HEK293T (cell line): ENCODE measurements around the gene TJP2.

Experiments
- CTCF ChIA-PET: fragments of 350-600 bp; formaldehyde crosslinking; extraction: SDS; loops from one replicate; lab custom pipeline; 2021; ENCODE audit warnings: antibody characterized with exemption, inconsistent platforms; lab: Yijun Ruan, JAX
- POLR2A ChIA-PET: fragments of 350-600 bp; formaldehyde crosslinking; extraction: SDS; loops from one replicate; lab custom pipeline; 2020; ENCODE audit warnings: antibody characterized with exemption, inconsistent platforms; lab: Yijun Ruan, JAX
- DNase-seq: peaks from one replicate; pipeline ENCODE4 v3.0.0; 2012; ENCODE audit warnings: mixed read lengths; ENCODE audit errors: extremely low spot score
- ARNT ChIP-seq: fragments of 450-650 bp; IDR thresholded peaks from 2 replicates; pipeline ENCODE4 v1.6.1; 2017; ENCODE audit warnings: mild to moderate bottlenecking
- BHLHE40 ChIP-seq: fragments of 450-650 bp; IDR thresholded peaks from 2 replicates; pipeline ENCODE4 v1.6.1; 2016; ENCODE audit warnings: mild to moderate bottlenecking, moderate library complexity, borderline replicate concordance
- CTBP1 ChIP-seq: fragments of 450-650 bp; IDR thresholded peaks from 2 replicates; pipeline ENCODE4 v1.6.1; 2016; ENCODE audit warnings: borderline replicate concordance
- ELF4 ChIP-seq: fragments of 450-650 bp; IDR thresholded peaks from 2 replicates; pipeline ENCODE4 v1.6.1; 2017; ENCODE audit warnings: antibody characterized with exemption
- FOXA1 ChIP-seq: fragments of 450-650 bp; IDR thresholded peaks from 2 replicates; pipeline ENCODE4 v1.6.1; 2016; ENCODE audit warnings: mild to moderate bottlenecking
- FOXK2 ChIP-seq: fragments of 450-650 bp; IDR thresholded peaks from 2 replicates; pipeline ENCODE4 v1.6.1; 2016; ENCODE audit warnings: mild to moderate bottlenecking
- FOXM1 ChIP-seq: fragments of 450-650 bp; IDR thresholded peaks from 2 replicates; pipeline ENCODE4 v1.6.1; 2017; ENCODE audit warnings: mild to moderate bottlenecking, borderline replicate concordance
- HDGF ChIP-seq: fragments of 450-650 bp; IDR thresholded peaks from 2 replicates; pipeline ENCODE4 v1.6.1; 2017; ENCODE audit warnings: antibody characterized with exemption, borderline replicate concordance
- L3MBTL2 ChIP-seq: fragments of 450-650 bp; conservative IDR thresholded peaks from 2 replicates; pipeline ENCODE4 v1.6.1; 2016; ENCODE audit warnings: mild to moderate bottlenecking
- LEF1 ChIP-seq: fragments of 450-650 bp; IDR thresholded peaks from 2 replicates; pipeline ENCODE4 v1.6.1; 2017; ENCODE audit warnings: mild to moderate bottlenecking, borderline replicate concordance
- NFRKB ChIP-seq: fragments of 450-650 bp; IDR thresholded peaks from 2 replicates; pipeline ENCODE4 v1.6.1; 2016; ENCODE audit warnings: mild to moderate bottlenecking, moderate library complexity
- PKNOX1 ChIP-seq: fragments of 450-650 bp; IDR thresholded peaks from 2 replicates; pipeline ENCODE4 v1.6.1; 2016
- SP1 ChIP-seq: fragments of 450-650 bp; IDR thresholded peaks from 2 replicates; pipeline ENCODE4 v1.6.1; 2017
- SUZ12 ChIP-seq: fragments of 450-650 bp; IDR thresholded peaks from 2 replicates; pipeline ENCODE4 v1.6.1; 2016; ENCODE audit warnings: mild to moderate bottlenecking
- TARDBP ChIP-seq: fragments of 450-650 bp; IDR thresholded peaks from 2 replicates; pipeline ENCODE4 v1.6.1; 2016
- ZNF384 ChIP-seq: fragments of 450-650 bp; IDR thresholded peaks from 2 replicates; pipeline ENCODE4 v1.6.1; 2016

The TJP2 gene

GRCh38 chr9:69279733-69280132, 105.7 kb downstream of the TJP2 start:
- no peak for DNase-seq
- TF ChIP-seq CTBP1 (no peak), TARDBP (no peak), ARNT (no peak), BHLHE40 (no peak)
- CTCF ChIA-PET: no interaction called here

DNA sequence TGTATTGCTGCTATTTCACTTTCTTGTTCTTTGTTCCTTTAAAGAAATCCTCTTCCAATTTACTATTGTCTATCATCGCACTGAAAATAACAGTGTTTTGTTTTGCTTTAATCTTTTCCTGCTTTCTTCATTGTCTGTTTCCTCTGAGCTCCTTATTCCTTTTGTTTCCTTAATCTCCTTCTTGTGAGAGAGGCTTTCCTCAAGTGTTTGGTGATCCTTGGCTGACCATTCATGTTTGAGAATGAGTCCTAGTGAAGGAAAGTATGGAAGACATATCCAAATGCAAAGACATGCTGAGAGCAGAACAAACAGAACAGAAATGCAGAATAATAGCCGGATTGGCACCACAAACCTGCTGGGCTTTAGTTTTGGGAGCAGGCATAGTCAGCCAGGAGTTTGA, 108.9 kb downstream of the TJP2 start:
- TF ChIP-seq LEF1 (no peak), FOXM1 (no peak), PKNOX1 (no peak), ARNT (no peak), SP1 (no peak), SUZ12 (no peak), FOXK2 (no peak), TARDBP (no peak), FOXA1 (no peak), HDGF (no peak), ELF4 (no peak)
- POLR2A ChIA-PET: no interaction called here
- DNase-seq: no peak
- CTCF ChIA-PET: no interaction called here

More at GRCh38 chr9:69279733-69280132, 105.7 kb downstream of the TJP2 start:
- POLR2A ChIA-PET: no interaction called here

- CTCF ChIA-PET: no interaction called here
- POLR2A ChIA-PET: no interaction called here
- TF ChIP-seq HDGF: no peak
- no peak for TF ChIP-seq FOXM1
- TF ChIP-seq L3MBTL2: no peak
- TF ChIP-seq SP1: no peak
- no peak for TF ChIP-seq TARDBP
- no peak for TF ChIP-seq FOXA1
- no peak for TF ChIP-seq ARNT
- no peak for TF ChIP-seq NFRKB
- no peak for TF ChIP-seq PKNOX1
- TF ChIP-seq FOXK2: no peak
- no peak for TF ChIP-seq LEF1
- no peak for TF ChIP-seq BHLHE40
- TF ChIP-seq ZNF384: no peak
- no peak for TF ChIP-seq CTBP1
- no peak for TF ChIP-seq SUZ12
- no peak for TF ChIP-seq ELF4
- DNase-seq: no peak
Measured at GRCh38 chr9:69292078-69292477, 118.0 kb downstream of the TJP2 start.

- POLR2A ChIA-PET: no interaction called here
- TF ChIP-seq FOXK2 (no peak), ELF4 (no peak), SUZ12 (no peak), CTBP1 (no peak), TARDBP (no peak), BHLHE40 (no peak), L3MBTL2 (no peak), ARNT (no peak), SP1 (no peak), LEF1 (no peak), PKNOX1 (no peak), FOXM1 (no peak), NFRKB (no peak)
- CTCF ChIA-PET: no interaction called here
- no peak for DNase-seq
Measured at GRCh38 chr9:69293156-69293555, 119.1 kb downstream of the TJP2 start.

DNA sequence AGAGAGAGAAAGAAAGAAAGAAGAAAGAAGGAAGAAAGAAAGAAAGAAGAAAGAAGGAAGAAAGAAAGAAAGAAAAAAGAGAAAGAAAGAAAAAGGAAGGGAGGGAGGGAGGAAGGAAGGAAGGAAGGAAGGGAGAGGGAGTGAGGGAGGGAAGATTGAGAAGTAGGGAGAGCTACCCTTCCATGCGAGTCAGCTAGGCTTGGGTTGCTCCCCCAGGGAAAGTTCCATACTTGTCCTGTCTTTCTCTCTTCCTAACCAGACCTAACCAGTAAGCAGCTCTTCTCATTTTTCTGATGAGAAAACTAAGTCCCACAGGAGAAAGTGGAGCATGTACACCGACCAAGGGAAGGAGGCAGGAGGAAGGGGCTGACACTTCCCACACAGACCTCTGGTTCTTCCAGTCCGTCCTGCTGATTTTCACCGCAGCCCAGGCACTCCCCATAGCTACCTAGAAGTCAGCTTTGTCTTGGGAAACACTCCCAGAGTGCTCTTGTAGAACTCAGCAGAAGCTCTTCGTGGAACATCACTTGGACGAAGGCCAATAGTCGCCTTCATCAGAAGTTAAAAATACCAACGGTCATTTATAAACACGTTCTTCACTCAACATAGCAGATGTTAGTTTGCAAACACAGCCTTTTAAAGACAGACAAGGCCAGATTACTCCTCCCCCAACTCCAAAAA, 121.9 kb downstream of the TJP2 start:
- ChIA-PET CTCF (no interaction called here), POLR2A (interaction anchor here (1.1 kb wide), 1 partner anchor 30 kb away, joined by 4 read pairs; no protein-coding TSS in a partner anchor)
- no peak for TF ChIP-seq ELF4
- no peak for TF ChIP-seq ARNT
- no peak for TF ChIP-seq FOXM1
- TF ChIP-seq BHLHE40: no peak
- TF ChIP-seq FOXK2: no peak
- DNase-seq: no peak

DNA sequence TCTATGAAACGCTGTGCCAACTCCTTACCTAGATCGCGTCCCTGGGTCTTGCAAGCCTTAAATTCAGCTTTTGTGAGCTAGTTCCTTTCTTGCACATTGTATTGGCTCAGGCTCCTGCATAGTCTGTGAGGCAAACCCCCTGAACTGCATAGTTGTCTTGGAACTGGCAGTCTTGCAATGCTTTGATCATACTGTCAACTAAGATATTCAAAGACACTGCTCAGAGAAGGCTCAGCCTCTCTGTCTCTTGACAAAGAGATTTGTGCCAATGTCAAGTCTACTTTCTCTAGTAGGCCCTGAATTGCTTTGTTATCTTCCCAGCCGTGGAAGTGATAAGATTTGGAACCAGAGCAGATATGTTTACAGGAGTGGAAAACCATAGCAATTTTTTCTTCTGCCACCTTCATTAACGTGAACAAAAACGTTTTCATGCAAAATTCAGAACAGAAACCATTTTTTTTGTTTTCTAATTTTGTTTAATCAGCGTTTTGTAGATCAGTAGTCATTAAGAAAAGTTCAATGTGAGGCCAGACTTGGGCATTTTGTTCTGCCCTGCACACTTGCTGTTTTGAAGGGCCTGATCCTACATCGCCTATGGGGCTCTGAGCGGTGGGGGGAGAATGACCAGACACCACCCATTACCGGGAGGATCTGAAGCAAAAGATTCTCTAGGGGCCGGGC, 123.4 kb downstream of the TJP2 start:
- ChIA-PET CTCF (no interaction called here), POLR2A (interaction anchor here (1.5 kb wide), 1 partner anchor 28 kb away, joined by 4 read pairs; the partner anchor contains the start of gene ENTREP1)
- TF ChIP-seq CTBP1 (no peak), L3MBTL2 (no peak)
- DNase-seq: no peak
